Heart left ventricle (tissue), 13 donors: ENCODE measurements around the gene APOD.

Source experiments
- CTCF ChIP-seq, 12 donors: fragments of 200-600 bp; sonication (generic) in 4 of 12; IDR thresholded peaks; one replicate each; pipeline versions ENCODE4 v1.5.0 to v1.8.0; 2018 to 2022; ENCODE audit warnings: antibody characterized with exemption in 12 of 12, mild to moderate bottlenecking in 5 of 12
- POLR2A ChIP-seq, 2 donors: fragments of 450-650 bp; IDR thresholded peaks; one replicate each; pipeline ENCODE4 v1.6.1; 2017; ENCODE audit warnings: antibody characterized with exemption in 2 of 2, mild to moderate bottlenecking in 2 of 2, moderate library complexity in 2 of 2
- donor health status: ischemic (EF 13 %, LVEDD 7.1; RV severe dilation, severe dysfunction).
- donor health status: DM: no; HTN: yes; CAD: no.
- donor health status: DM: no; HTN: no; CAD: no.
- donor health status: ischemic (EF 25% LVEDD 6.9; RV normal size, moderate dysfunction).
- donor health status: ischemic (EF 25% LVEDD 5.7; RV mildly dilated, moderate dysfunction).
- donor health status: ischemic (EF 35%, LVEDD 5.7; RV mildly dilated, moderate dysfunction).
- donor health status: nonischemic (EF 11% LVEDD 7.7; RV severe dilation, severe dysfunction).
- donor health status: DM: yes; HTN: yes; CAD: no.
- donor health status: PGD.
- donor health status: ischemic (EF 29% LVEDD 5.4; RV normal size, mild dysfunction).
- donor health status: nonischemic (EF 23%, LVEDD 6.1; RV moderate dilation, normal function).

- no peak for TF ChIP-seq CTCF (IDR thresholded peaks at IDR 0.05)
- TF ChIP-seq POLR2A (IDR thresholded peaks at IDR 0.05): no peak
Observed at GRCh38 chr3:195559723-195560409, 23.9 kb downstream of the APOD start.
